ENCODE data around the gene TYK2.

The TYK2 gene

DNA sequence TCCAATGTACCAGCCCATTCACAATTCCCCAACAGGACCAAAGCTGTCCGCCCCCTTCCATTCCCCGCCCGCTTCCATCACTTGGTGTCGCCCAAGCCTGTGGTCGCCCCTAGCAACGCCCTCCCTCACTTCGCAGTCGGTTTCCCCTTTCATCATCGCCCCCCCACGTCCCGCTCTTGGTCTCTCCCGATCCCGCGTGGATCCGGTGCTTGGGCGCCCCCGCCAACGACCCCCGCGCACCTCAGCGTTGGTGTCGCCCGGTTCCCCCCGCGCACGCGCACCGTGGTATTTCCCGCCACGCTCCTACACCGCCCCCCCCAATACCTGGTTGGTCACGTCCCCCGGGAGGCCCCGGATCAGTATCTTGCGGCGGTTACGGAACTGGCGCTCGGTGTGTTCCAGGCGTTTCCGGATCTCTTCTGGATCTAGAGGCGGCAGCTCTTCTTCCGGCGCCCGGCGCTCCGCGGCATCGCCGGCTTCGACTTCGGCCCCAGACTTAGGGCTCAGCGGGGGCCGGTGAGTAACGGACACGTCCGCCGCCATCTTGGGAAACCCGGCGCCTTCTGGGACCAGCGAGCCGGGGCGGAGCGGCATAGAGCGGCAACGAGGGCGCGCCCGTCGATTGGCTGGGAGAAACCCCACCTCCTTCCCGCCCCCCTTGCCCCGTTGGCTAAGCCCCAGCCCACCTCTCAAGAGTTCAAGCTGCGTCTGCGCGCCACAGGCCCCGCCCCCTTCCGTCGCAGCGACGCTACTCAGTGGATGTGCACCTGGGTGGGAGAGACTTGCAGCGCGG lies 47.2 kb downstream of the TYK2 start, which contains the start of gene RAVER1:
RAVER1 (minus strand) TSS at position 565 of the 793 bp plus-strand sequence; CDS start at position 543, 22 bp downstream.
- DNase-seq, result peak; percentile 77

GRCh38 chr19:10332158-10332964 lies 48.0 kb downstream of the TYK2 start:
- DNase-seq, result no peak

- DNase-seq, result no peak
Observed at GRCh38 chr19:10329555-10329954, 50.8 kb downstream of the TYK2 start.

GRCh38 chr19:10328558-10329429 lies 51.6 kb downstream of the TYK2 start:
- DNase-seq, result no peak

- DNase-seq, result no peak
Observed at GRCh38 chr19:10327793-10328192, 52.6 kb downstream of the TYK2 start.

DNA sequence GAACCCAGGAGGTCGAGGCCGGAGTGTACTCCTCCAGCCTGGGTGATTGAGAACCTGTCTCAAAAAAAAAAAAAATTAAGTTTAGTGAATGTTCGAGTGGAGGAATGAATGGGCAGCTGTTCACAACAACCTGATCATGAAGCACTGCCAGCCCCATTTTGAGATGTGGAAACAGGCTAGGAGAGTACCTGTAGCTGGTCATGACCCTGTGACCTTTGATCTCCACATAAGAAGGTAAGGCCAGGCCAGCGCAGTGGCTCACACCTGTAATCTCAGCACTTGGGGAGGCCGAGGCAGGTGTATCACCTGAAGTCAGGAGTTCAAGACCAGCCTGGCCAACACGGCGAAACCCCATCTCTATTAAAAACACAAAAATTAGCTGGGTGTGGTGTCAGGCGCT lies 54.6 kb downstream of the TYK2 start:
- no peak for DNase-seq

DNA sequence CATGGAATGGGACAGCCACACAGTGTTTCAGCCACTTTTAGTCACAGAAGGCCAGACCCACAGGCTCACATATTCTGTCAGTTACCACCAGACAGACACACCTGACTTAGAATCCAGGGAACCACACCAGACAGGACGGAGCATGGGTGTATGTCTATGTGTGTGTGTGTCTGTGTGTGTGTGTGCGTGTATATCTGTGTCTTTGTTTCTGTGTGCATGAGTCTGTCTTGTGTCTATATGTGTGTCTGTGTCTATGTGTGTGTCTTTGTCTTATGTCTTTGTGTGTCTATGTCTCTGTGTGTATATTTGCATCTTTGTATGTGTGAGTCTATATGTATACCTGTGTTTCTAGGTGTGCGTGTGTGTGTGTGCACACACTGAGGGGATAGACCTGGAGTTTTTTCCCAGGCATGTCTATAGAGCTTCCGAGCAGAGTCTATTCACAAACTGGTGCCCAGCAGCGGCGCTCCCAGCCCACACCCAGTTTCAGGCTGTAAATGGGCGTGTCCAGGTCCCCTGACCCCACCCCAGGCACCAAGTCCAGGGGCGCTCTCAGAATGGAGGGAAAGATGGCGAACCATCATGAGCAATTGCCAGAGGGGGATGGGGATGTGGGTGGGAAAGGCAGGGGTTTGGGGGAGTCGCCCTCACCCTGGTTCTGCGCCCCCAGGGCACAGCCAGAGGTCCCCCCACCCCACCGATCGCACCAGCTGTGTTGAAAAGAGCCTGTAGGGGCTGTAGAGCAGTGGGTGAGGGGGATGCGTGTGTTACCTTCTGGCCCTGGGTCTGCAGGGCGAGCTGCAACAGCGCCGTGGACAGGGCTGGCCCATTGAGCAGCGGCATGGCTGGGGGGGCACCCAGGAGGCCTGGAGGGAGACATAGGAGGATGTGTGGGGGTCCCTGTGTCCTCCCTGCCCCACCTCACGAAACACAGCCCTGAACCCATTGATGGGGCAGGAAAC lies 58.2 kb downstream of the TYK2 start:
- no peak for DNase-seq

GRCh38 chr19:10321417-10321797 lies 59.0 kb downstream of the TYK2 start:
- no peak for DNase-seq

- no peak for DNase-seq
Observed at GRCh38 chr19:10320602-10321416, 59.6 kb downstream of the TYK2 start.

- no peak for DNase-seq
Observed at GRCh38 chr19:10318807-10319682, 61.3 kb downstream of the TYK2 start.

- DNase-seq, result no peak
Observed at GRCh38 chr19:10317857-10318462, 62.4 kb downstream of the TYK2 start.

DNA sequence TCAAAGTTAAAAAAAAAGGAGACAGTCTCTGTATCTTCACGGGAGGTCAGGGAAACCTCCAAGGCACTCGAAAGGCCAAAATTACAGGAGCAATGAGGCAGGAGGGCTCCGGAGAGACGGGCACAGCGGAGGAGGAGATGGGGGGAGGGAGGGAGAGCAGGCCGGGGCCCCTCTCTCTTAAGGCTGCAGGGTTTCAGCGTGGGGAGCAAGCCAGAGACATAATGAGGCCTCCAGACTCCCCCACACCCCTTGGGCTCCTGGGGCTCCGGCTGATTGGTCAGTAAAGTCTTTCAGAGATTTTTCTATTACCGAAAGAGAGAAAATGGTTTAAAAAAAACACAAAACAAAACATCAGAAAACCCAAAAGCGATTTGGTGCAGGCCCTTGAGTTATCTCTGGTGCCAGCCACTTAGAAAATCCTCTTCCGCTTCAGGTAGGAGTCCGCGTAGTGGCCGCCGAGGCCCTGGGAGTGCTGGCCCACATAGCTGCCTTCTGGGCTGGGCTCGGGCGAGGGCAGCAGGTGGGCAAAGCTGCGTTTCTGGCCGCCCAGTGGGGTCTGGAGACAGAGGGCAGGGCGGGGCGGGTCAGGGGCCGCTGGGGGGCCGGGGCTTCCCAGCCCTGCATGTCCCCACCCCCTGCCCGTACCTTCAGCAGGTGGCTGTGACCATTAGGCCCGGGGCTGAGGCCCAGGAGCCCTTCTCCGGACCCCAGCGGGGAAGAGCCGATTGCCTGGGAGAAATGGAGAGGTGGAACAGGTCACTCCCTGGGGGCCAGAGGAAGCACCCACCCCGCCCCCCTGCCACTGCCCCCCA lies 63.1 kb downstream of the TYK2 start:
- no peak for DNase-seq

GRCh38 chr19:10316229-10317044 lies 63.9 kb downstream of the TYK2 start:
- no peak for DNase-seq

GRCh38 chr19:10315335-10316214 lies 64.8 kb downstream of the TYK2 start, which contains the start of gene FDX2:
TSS of gene FDX2 (minus strand) at chr19:10316015. CDS start at chr19:10315996, 19 bp downstream.
- DNase-seq, result peak; percentile 75

- no peak for DNase-seq
Observed at GRCh38 chr19:10309423-10309822, 70.9 kb downstream of the TYK2 start, which contains the start of gene ZGLP1. TSS of gene ZGLP1 (minus strand) at chr19:10309815.

DNA sequence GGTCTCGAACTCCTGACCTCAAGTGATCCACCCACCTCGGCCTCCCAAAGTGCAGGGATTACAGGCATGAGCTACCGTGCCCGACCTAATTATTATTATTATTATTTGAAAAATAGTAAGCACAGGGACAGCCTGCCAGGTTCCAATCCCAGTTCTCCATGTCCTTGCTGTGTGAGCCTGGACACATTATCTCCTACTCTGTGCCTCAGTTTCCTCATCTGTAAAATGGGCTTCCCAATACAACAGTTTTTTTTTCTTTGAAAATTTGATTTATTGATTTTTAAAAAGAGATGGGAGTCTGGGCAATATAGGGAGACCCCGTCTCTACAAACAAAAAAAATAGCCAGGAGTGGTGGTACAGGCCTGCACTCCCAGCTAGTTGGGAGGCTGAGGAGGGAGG lies 74.0 kb downstream of the TYK2 start:
- no peak for DNase-seq
